ENCODE data around the gene CENPQ. TPM values are rescaled to one million over a fixed set of nuclear protein-coding genes. Genes with fewer than 3 reads are reported as not detected.

The CENPQ gene
- total RNA-seq, 4 donors from 2014 or later: 2.4 to 6.1 (median 3.9) TPM

GRCh38 chr6:49514571-49515484 is 51.7 kb downstream of the CENPQ start:
- Histone ChIP-seq H3K9me3 (no peaks in the 10 kb centered on the region), H3K27ac (no peak overlapping the region), H3K27me3 (no peaks in the 10 kb centered on the region), H3K4me1 (no peaks in the 10 kb centered on the region), H3K36me3 (no peaks in the 10 kb centered on the region), H3K4me3 (replicated peaks in 1 of 3) (no peak overlapping the region)
- WGBS, 2 donors: 82 to 86% methylated on average over 8 of the region's 8 CpGs
- DNase-seq: no peak
- TF ChIP-seq CTCF (IDR thresholded peaks at IDR 0.05) (no peak), POLR2A (IDR thresholded peaks at IDR 0.05) (no peak)
- intact Hi-C loops (cut with DNase I): no loop called here

GRCh38 chr6:49515485-49516146 is 52.4 kb downstream of the CENPQ start:
- Histone ChIP-seq H3K36me3 (no peaks in the 10 kb centered on the region), H3K9me3 (no peaks in the 10 kb centered on the region), H3K4me3 (replicated peaks in 1 of 3) (no peak overlapping the region), H3K27me3 (no peaks in the 10 kb centered on the region), H3K27ac (no peak overlapping the region), H3K4me1 (no peaks in the 10 kb centered on the region)
- no peak for DNase-seq
- TF ChIP-seq CTCF (IDR thresholded peaks at IDR 0.05) (no peak), POLR2A (IDR thresholded peaks at IDR 0.05) (no peak)
- 80 to 85% methylated on average over 10 of the region's 10 CpGs for WGBS, 2 donors
- intact Hi-C loops (cut with DNase I): no loop called here

GRCh38 chr6:49516147-49516505 is 53.0 kb downstream of the CENPQ start:
- DNase-seq: no peak
- Histone ChIP-seq H3K36me3 (no peaks in the 10 kb centered on the region), H3K27ac (no peak overlapping the region), H3K4me1 (no peaks in the 10 kb centered on the region), H3K4me3 (replicated peaks in 1 of 3) (no peak overlapping the region), H3K27me3 (no peaks in the 10 kb centered on the region), H3K9me3 (no peaks in the 10 kb centered on the region)
- WGBS, 2 donors: 74 to 86% methylated on average over 4 of the region's 4 CpGs
- TF ChIP-seq POLR2A (IDR thresholded peaks at IDR 0.05) (no peak), CTCF (IDR thresholded peaks at IDR 0.05) (no peak)
- intact Hi-C loops (cut with DNase I): no loop called here

GRCh38 chr6:49517919-49518318 is 54.7 kb downstream of the CENPQ start:
- no peak for TF ChIP-seq POLR2A (IDR thresholded peaks at IDR 0.05)
- H3K9me3 ChIP-seq: no peaks in the 10 kb centered on the region
- intact Hi-C loops (cut with DNase I): no loop called here
- WGBS, 2 donors: 90% methylated on average over 2 of the region's 2 CpGs
- no peak overlapping the region for H3K4me3 ChIP-seq (replicated peaks in 1 of 3)
- no peaks in the 10 kb centered on the region for H3K27me3 ChIP-seq
- no peaks in the 10 kb centered on the region for H3K36me3 ChIP-seq
- no peaks in the 10 kb centered on the region for H3K4me1 ChIP-seq
- DNase-seq: no peak
- H3K27ac ChIP-seq: no peak overlapping the region

- intact Hi-C loops (cut with DNase I): no loop called here
- no peak for TF ChIP-seq POLR2A (IDR thresholded peaks at IDR 0.05)
- TF ChIP-seq CTCF (IDR thresholded peaks at IDR 0.05): no peak
- WGBS, 2 donors: 72 to 73% methylated on average over 1 of the region's 1 CpG
- Histone ChIP-seq H3K36me3 (no peaks in the 10 kb centered on the region), H3K4me3 (replicated peaks in 1 of 3) (no peak overlapping the region), H3K27me3 (no peaks in the 10 kb centered on the region), H3K27ac (no peak overlapping the region), H3K4me1 (no peaks in the 10 kb centered on the region), H3K9me3 (no peaks in the 10 kb centered on the region)
- no peak for DNase-seq
Measured at GRCh38 chr6:49519660-49520059, 56.5 kb downstream of the CENPQ start.
